Activated naive CD4-positive, alpha-beta T cell treated with anti-CD3 and anti-CD28 coated beads, Interleukin-2, amount 10 ng/mL, durations not matched to agents 5 hours and 36 hours (primary cell): Measurements from ENCODE around the gene TMEM120A. TPM values are rescaled to one million over a fixed set of nuclear protein-coding genes. Genes with fewer than 3 reads are reported as not detected.

Experiments
- total RNA-seq, 2 experiments: library from RNA; stranded (reverse); gene quantifications; one replicate each; pipeline ENCODE4 v1.2.3, GENCODE V29; 2021

TMEM120A gene
- 10 to 100 TPM; 26.0 to 27.8 TPM for total RNA-seq

DNA sequence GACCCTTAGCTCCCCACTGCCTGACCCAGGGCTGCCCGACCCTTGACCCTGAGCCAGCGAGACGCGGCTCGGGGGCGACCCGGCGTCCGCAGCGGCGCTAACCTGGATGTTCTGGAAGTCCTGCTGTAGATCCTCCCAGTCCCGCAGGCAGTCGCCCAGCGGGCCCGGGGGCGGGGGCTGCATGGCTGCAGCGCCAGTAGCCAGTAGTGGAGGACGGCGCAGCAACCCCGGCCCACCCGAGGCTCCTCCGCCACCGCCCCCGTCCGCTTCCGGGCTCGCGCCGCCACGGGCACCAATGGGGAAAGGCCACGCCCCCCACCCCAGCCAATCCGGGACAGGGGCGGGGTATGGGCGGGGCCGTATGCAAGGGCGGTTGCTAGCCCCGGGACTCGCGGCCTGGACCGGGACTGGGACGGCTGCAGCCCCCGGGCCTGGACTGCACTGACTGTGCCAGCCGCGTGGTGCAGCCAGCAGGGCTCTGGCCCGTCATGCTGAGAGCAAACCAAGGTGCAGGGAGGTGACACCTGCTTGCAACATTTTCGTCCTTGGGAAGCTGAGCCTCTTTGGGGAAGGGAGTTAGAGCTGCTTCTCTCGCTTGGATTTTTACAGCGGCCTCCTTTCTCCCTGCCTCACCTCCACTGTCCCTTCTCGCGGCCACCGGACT is at the start of gene TMEM120A:
TMEM120A (minus strand) TSS at position 208 of the 664 bp plus-strand sequence; CDS start at position 183, 25 bp downstream.

Other genes starting within 250 kb of the TMEM120A start
- gene CCL26, start 222.4 kb downstream of the TMEM120A start, total RNA-seq: not detected
- gene CCL24, start 180.8 kb downstream of the TMEM120A start, total RNA-seq: not detected
- 10 to 100 TPM; 25.0 to 25.5 TPM for gene RHBDD2, start 115.6 kb downstream of the TMEM120A start, total RNA-seq
- gene POR, start 79.4 kb downstream of the TMEM120A start, total RNA-seq: 10 to 100 TPM; 44.0 to 44.6 TPM
- gene STYXL1, start 53.4 kb upstream of the TMEM120A start, total RNA-seq: 10 to 100 TPM; 27.4 to 28.7 TPM
- 100 to 1,000 TPM; 135 to 137 TPM for gene MDH2, start 53.5 kb upstream of the TMEM120A start, total RNA-seq
- gene SRRM3, start 207.3 kb upstream of the TMEM120A start, total RNA-seq: not detected